ENCODE measurements around the gene RYR2.

DNA sequence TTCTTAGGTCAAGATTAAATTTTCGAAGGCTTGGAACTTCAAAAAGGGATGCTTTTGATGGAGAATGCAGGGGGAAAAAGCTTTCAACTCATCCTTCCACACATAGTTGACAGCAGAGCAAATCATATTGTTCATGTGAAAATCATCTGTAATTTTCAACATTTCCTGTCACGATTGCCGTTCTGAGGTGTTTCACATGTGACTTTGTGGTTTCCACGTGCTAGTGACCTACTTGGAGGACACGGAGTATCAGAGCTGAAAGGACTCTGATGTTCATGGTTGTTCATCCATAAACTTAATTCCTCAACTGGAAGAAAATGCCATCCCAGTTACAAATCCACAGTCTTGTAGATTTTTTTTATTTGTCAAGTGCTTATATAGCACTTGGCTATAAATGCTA lies 769.6 kb downstream of the RYR2 start:
- TF ChIP-seq GATA3 (IDR thresholded peaks at IDR 0.05; ENCODE audit: borderline replicate concordance) (no peak), POLR2A (IDR thresholded peaks at IDR 0.05; ENCODE audit: low read length) (no peak), HDAC2 (IDR thresholded peaks at IDR 0.05) (no peak), MYC (IDR thresholded peaks at IDR 0.05; ENCODE audit: borderline replicate concordance, low read length) (no peak), CHD2 (IDR thresholded peaks at IDR 0.05; ENCODE audit: low read length, partially characterized antibody) (no peak), RFX5 (IDR thresholded peaks at IDR 0.05) (no peak), EP300 (IDR thresholded peaks at IDR 0.05) (no peak)
- TF ChIP-seq, protein P1, sequence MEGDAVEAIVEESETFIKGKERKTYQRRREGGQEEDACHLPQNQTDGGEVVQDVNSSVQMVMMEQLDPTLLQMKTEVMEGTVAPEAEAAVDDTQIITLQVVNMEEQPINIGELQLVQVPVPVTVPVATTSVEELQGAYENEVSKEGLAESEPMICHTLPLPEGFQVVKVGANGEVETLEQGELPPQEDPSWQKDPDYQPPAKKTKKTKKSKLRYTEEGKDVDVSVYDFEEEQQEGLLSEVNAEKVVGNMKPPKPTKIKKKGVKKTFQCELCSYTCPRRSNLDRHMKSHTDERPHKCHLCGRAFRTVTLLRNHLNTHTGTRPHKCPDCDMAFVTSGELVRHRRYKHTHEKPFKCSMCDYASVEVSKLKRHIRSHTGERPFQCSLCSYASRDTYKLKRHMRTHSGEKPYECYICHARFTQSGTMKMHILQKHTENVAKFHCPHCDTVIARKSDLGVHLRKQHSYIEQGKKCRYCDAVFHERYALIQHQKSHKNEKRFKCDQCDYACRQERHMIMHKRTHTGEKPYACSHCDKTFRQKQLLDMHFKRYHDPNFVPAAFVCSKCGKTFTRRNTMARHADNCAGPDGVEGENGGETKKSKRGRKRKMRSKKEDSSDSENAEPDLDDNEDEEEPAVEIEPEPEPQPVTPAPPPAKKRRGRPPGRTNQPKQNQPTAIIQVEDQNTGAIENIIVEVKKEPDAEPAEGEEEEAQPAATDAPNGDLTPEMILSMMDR (IDR thresholded peaks at IDR 0.05), result no peak

Measured in A549 (cell line).